HG02981 (cell line): ENCODE results near the gene HMGN3.
"Not testable (repeated sequence)": the region's sequence is repeated elsewhere in the genome, so short reads cannot be mapped to it uniquely, and the experiment has no call there.

Experiments
- ATAC-seq: cut with Tn5 transposase; IDR thresholded peaks from one replicate; pipeline ENCODE4 v1.9.1; 2021; ENCODE audit warnings: mild to moderate bottlenecking, moderate library complexity; ENCODE audit not compliant: unreplicated experiment

The HMGN3 gene

DNA sequence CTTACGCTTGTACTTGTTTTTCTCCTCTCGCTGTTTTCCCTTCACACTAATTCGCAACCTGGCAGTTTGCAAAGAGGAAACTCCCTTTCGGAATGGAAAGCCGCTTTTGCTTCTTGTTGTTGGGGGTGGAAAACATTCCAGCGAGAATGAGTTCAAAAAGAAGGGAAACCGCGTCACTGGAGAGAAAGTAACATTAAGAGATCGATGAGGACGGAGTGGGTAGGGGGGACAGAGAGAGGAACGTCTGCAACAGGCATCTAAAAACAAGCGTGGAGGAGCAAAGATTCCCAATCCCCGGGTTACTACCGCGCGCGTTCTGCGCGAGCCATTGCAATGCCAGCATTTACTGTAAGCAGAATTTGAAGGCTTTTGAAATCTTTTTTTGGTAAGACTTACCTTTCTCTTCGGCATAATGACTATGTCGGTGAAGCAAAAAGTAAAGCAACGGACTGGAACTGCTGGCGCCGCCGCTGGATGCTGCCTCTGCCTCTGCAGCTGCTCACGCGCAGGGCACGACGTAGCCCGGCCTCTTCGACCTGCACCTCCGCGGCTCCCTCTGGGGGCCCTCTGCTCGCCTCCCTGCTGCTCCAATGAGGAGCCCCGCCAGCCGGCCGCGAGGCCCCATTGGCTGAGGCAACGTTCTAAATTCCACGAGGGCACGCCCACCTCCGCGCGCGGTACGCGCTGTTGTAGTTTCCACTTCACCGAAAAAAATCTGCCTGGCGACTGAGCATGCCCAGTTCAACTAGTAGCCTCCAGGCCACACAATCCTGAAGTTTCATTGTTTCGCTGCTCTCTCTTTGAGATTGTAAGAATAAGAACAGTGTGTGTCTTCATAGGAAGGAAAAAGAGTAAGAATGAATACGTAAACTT, at the start of gene HMGN3:
TSS of gene HMGN3 (minus strand) at position 533 of the 873 bp plus-strand sequence.
- ATAC-seq, result peak; percentile 94

- ATAC-seq, result no peak
Measured at GRCh38 chr6:79280756-79281155, 46.3 kb upstream of the HMGN3 start.

DNA sequence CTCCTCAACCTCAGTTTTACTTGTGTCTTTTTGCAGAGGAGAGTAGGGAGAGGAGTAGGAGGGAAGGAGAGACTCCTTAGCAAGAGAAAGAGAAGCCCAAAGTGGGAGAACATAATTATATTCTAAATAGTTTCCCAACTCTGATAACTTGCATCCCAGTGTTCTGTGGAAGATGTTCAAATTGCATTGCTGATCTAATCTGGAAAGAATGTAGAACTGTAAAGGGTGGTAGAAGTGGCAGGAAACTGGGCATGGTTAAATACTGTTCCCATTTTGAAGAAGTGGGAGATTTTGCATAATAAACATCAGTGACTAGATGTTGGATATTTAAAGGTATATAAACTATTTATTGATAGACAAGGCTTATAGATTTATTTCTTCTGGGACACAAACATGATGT, 42.6 kb upstream of the HMGN3 start:
- ATAC-seq, result no peak

DNA sequence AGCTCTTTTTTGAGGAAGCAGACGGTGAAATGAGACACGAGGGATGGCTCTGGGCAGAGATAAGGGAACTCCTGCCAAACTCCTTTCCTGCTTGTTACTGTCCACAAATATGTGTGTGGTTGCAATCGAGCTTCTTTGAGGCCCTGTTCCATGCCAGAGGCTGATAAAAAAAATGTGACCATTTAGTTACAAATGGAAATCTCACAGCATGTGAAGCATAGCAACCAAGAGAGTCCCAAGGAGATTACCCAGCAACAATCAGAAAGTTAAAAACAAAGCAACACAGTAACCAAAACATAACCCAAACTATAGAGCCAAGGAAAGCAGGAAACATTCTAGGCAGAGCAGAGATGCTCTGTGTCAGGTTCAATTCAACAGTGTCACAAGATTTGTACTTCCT, 35.4 kb upstream of the HMGN3 start:
- no peak for ATAC-seq

DNA sequence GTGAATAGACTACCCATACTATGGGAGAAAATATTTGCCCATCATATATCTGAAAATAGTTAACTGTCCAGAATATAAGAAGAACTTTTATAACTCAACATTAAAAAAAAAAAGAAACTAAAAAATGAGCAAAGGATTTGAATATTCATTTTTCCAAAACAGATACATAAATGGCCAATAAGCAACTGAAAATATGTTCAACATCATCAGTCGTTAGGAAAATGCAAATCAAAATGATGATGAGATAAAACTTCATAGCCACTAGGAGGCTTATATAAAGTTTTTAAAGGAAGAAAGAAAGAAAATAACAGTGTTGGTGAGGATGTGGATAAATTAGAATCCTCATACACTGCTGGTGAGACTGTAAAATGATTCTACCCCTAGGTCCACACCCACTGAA, 32.6 kb upstream of the HMGN3 start:
- ATAC-seq, result no peak

DNA sequence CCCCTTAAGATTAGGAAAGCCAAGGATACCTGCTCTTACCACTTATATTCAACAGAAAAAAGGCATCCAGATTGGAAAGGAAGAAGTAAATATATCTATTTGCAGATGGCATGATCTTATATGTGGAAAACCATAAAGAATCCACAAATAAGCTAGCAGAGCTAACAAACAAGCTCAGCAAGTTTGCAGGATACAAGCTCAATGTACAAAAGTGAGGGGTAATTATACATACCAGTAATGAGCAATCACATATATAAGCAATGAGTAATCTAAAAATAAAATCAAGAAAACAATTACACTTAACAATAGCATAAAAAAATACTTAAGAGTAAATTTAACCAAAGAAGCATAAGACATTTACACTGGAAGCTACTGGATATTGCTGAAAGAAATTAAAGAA, 31.6 kb upstream of the HMGN3 start:
- no peak for ATAC-seq

- no peak for ATAC-seq
Measured at GRCh38 chr6:79263359-79263758, 28.9 kb upstream of the HMGN3 start.

DNA sequence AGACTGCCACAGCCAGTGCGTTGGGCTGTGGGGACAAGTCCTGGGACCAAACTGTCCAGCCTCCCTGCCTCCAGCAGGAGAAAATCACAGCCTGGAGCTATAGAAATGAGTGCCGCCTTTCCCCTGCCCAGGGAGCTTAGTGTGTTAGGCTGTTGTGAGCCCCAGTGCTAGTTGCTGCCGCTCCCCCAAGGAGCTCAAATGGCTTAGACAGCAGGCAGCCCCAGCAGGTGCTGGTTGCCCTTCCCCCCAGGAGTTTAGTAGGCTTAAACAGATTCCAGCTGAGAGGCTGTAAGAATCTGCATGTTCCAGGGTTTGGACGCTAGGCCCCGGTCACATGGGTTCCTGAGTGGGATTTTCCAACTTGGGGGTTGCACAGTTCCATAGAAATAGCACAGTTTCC, 27.2 kb upstream of the HMGN3 start:
- no peak for ATAC-seq

- ATAC-seq, result no peak
Measured at GRCh38 chr6:79260772-79261171, 26.3 kb upstream of the HMGN3 start.

- no peak for ATAC-seq
Measured at GRCh38 chr6:79257381-79258205, 23.1 kb upstream of the HMGN3 start.

DNA sequence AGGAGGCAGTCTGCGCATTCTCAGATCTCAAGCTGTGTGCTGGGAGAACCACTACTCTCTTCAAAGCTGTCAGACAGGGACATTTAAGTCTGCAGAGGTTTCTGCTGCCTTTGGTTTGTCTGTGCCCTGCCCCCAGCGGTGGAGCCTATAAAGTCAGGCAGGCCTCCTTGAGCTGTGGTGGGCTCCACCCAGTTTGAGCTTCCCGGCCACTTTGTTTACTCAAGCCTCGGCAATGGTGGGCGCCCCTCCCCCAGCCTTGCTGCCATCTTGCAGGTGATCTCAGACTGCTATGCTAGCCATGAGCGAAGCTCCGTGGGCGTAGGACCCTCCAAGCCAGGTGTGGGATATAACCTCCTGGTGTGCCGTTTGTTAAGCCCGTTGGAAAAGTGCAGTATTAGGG, 22.3 kb upstream of the HMGN3 start:
- ATAC-seq, result not testable (repeated sequence)

- ATAC-seq, result not testable (repeated sequence)
Measured at GRCh38 chr6:79255086-79255485, 20.6 kb upstream of the HMGN3 start.

- ATAC-seq, result no peak
Measured at GRCh38 chr6:79250559-79250958, 16.1 kb upstream of the HMGN3 start.

- peak; percentile 54 for ATAC-seq
Measured at GRCh38 chr6:79250107-79250514, 15.6 kb upstream of the HMGN3 start.

DNA sequence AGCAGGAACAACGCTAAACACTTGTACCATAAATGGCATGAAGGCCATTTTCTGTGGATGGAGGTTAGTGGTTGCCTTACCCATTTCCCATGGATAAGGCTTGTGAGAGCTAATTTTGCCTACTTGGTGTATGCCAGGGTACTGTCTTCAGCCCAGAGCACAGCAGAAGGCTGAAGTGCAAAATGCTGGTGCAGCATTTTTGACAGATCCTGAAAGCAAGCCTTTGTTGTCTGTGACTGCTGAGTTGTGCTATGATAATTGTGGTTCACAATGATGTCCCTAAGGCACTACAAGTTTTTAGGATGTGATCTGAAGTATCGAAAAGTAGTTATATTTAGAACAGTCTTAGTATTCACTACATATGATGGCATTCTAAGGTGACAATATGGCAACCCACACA, 14.7 kb upstream of the HMGN3 start:
- ATAC-seq, result no peak

GRCh38 chr6:79246891-79247290, 12.4 kb upstream of the HMGN3 start:
- peak; percentile 80 for ATAC-seq

- ATAC-seq, result no peak
Measured at GRCh38 chr6:79241228-79241627, 6.7 kb upstream of the HMGN3 start.

GRCh38 chr6:79240509-79240908, 6.0 kb upstream of the HMGN3 start:
- ATAC-seq, result peak; percentile 55

DNA sequence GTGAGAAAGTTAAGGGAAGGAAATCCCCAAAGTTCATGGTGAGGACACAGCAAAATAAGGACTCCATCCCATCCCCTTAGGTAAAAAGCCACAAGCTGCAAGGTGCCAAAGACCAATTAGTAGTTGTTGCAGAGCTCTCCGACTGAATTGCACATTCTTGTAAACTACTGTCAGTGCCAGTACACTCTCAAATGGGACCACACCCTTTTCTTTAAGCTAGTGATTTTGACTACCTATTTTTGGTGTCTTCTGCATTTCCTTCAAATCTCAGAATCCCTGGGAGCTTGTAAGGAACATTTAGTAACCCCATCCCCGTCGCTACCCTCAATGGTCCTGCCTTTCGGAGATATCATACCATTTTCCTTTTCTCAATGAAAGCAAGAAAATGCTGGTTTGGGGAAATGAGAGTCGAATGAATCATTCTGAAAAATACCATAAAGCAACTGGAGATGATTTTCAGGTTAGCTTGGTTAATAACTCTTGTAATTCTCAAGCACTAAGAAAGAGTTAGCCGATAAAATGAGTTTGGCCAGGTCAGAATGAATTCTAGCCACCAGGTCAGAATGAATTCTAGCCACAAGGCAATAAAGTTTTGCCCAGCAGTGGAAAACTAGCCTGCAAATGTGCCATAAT, 5.2 kb upstream of the HMGN3 start:
- peak; percentile 56 for ATAC-seq

GRCh38 chr6:79238919-79239318, 4.4 kb upstream of the HMGN3 start:
- ATAC-seq, result no peak

DNA sequence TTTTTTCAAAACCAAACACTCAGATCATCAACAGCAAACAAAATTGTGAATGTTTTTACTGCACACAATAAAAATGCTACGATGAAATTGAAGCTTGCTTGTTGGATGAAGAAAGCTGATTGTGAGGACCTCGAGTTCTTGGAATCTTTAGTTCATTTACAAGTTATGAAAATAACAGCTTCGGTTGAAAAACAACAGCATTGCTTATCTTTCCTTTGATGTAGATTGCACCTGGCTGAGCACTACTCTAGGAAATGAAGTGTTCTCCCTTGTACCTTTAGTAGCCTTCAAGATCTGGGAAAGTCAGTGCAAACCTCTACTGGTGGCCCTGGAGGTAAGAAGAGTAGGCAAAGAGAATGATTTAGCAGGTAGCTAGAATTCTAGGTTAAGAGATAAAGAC, 2.2 kb upstream of the HMGN3 start:
- no peak for ATAC-seq
